Embryonic facial prominence (tissue), 1 donor: ENCODE data around the gene ZBTB34.

Source experiments
- DNase-seq: peaks from one replicate; pipeline ENCODE4 v3.0.0-alpha.2; 2016; ENCODE audit errors: extremely low spot score

Gene ZBTB34

GRCh38 chr9:126842977-126843799, 17.3 kb upstream of the ZBTB34 start:
- no peak for DNase-seq

GRCh38 chr9:126844085-126844484, 16.4 kb upstream of the ZBTB34 start:
- no peak for DNase-seq

GRCh38 chr9:126847051-126847450, 13.4 kb upstream of the ZBTB34 start:
- DNase-seq: no peak

GRCh38 chr9:126849591-126850225, 10.7 kb upstream of the ZBTB34 start:
- DNase-seq: no peak

- no peak for DNase-seq
Observed at GRCh38 chr9:126851286-126851880, 9.1 kb upstream of the ZBTB34 start.

- DNase-seq: no peak
Observed at GRCh38 chr9:126852086-126852688, 8.3 kb upstream of the ZBTB34 start.

GRCh38 chr9:126853667-126854066, 6.8 kb upstream of the ZBTB34 start:
- no peak for DNase-seq

- no peak for DNase-seq
Observed at GRCh38 chr9:126854734-126855133, 5.7 kb upstream of the ZBTB34 start.

- no peak for DNase-seq
Observed at GRCh38 chr9:126856326-126856877, 4.0 kb upstream of the ZBTB34 start.

GRCh38 chr9:126857261-126857960, 3.0 kb upstream of the ZBTB34 start:
- DNase-seq: no peak

GRCh38 chr9:126859111-126859510, 1.3 kb upstream of the ZBTB34 start:
- DNase-seq: no peak

- no peak for DNase-seq
Observed at GRCh38 chr9:126860757-126861466, 473 bp downstream of the ZBTB34 start.

GRCh38 chr9:126861707-126862103, 1.3 kb downstream of the ZBTB34 start:
- no peak for DNase-seq

- no peak for DNase-seq
Observed at GRCh38 chr9:126862104-126862761, 1.8 kb downstream of the ZBTB34 start.

- no peak for DNase-seq
Observed at GRCh38 chr9:126864771-126865170, 4.3 kb downstream of the ZBTB34 start.

GRCh38 chr9:126869368-126869767, 8.9 kb downstream of the ZBTB34 start:
- DNase-seq: no peak

- DNase-seq: no peak
Observed at GRCh38 chr9:126872516-126872915, 12.1 kb downstream of the ZBTB34 start.

- DNase-seq: no peak
Observed at GRCh38 chr9:126874546-126875314, 14.3 kb downstream of the ZBTB34 start.

- DNase-seq: no peak
Observed at GRCh38 chr9:126875756-126876510, 15.5 kb downstream of the ZBTB34 start.
